SK-N-SH (cell line): ENCODE data around the gene GPHB5. TPM values are rescaled to one million over a fixed set of nuclear protein-coding genes. Genes with fewer than 3 reads are reported as not detected.

ENCODE experiments used
- CTCF ChIA-PET: fragments of 300-600, 350-600 bp; formaldehyde crosslinking; extraction: SDS; loops from one replicate; lab custom pipeline; 2021; lab: Yijun Ruan, JAX
- POLR2A ChIA-PET: fragments of 350-600 bp; sonication (Branson Sonifier 250); formaldehyde crosslinking; extraction: SDS; loops from one replicate; lab custom pipeline; 2020; ENCODE audit warnings: antibody characterized with exemption, inconsistent platforms; lab: Yijun Ruan, JAX
- DNase-seq: peaks from one replicate; pipeline ENCODE4 v3.0.0; 2012
- H2AFZ ChIP-seq: fragments of 200-600 bp; sonication (generic); 2 replicates; pipeline ENCODE4 v1.8.1; 2016; ENCODE audit warnings: antibody characterized with exemption, mild to moderate bottlenecking, low read depth
- H3F3A ChIP-seq: fragments of 200-600 bp; sonication (generic); replicated peaks from 2 replicates; pipeline ENCODE3; 2016; ENCODE audit warnings: antibody characterized with exemption, mild to moderate bottlenecking; ENCODE audit not compliant: insufficient read depth
- H3K27ac ChIP-seq, 2 experiments: fragments of 200-500 bp in 1 of 2; fragments of 200-600 bp in 1 of 2; sonication (Bioruptor generic) in 1 of 2; sonication (generic), shearing (Covaris generic) in 1 of 2; 2 replicates each; pipeline versions ENCODE4 v1.5.1 to v1.6.1; 2014 to 2016; ENCODE audit warnings: low read depth in 2 of 2, inconsistent platforms in 1 of 2, low read length in 1 of 2, mild to moderate bottlenecking in 1 of 2, mixed read lengths in 1 of 2
- H3K27me3 ChIP-seq: fragments of 200-600 bp; sonication (generic), shearing (Covaris generic); 2 replicates; pipeline ENCODE4 v1.6.1; 2016; ENCODE audit warnings: mixed run types; ENCODE audit not compliant: insufficient read depth
- H3K36me3 ChIP-seq, 2 experiments: fragments of 200-500 bp in 1 of 2; fragments of 200-600 bp in 1 of 2; sonication (Bioruptor generic) in 1 of 2; sonication (generic) in 1 of 2; replicated peaks in 1 of 2; 2 replicates each; pipeline versions ENCODE3 to v1.5.1; 2014 to 2016; ENCODE audit warnings: low read length in 1 of 2, mild to moderate bottlenecking in 1 of 2; ENCODE audit not compliant: insufficient read depth in 2 of 2, control insufficient read depth in 1 of 2
- H3K4me1 ChIP-seq, 2 experiments: fragments of 200-500 bp in 1 of 2; fragments of 200-600 bp in 1 of 2; sonication (Bioruptor generic) in 1 of 2; sonication (generic), shearing (Covaris generic) in 1 of 2; 2 replicates each; pipeline versions ENCODE4 v1.5.1 to v1.6.1; 2014 to 2016; ENCODE audit warnings: low read depth in 1 of 2, low read length in 1 of 2, mixed run types in 1 of 2; ENCODE audit not compliant: insufficient read depth in 2 of 2, control insufficient read depth in 1 of 2
- H3K4me2 ChIP-seq: fragments of 200-600 bp; sonication (generic), shearing (Covaris generic); 2 replicates; pipeline ENCODE4 v1.6.1; 2017; ENCODE audit warnings: mixed run types
- H3K4me3 ChIP-seq, 2 experiments: fragments of 200-500 bp in 1 of 2; fragments of 200-600 bp in 1 of 2; sonication (Bioruptor generic) in 1 of 2; sonication (generic), shearing (Covaris generic) in 1 of 2; 2 replicates each; pipeline versions ENCODE4 v1.5.1 to v1.8.1; 2014 to 2016; ENCODE audit warnings: low read depth in 2 of 2, inconsistent platforms in 1 of 2, low read length in 1 of 2, mild to moderate bottlenecking in 1 of 2, mixed read lengths in 1 of 2, moderate library complexity in 1 of 2
- H3K79me2 ChIP-seq: fragments of 200-600 bp; sonication (generic); 2 replicates; pipeline ENCODE4 v1.8.1; 2017; ENCODE audit warnings: mild to moderate bottlenecking; ENCODE audit not compliant: insufficient read depth
- H3K9ac ChIP-seq: fragments of 200-600 bp; sonication (generic); 2 replicates; pipeline ENCODE4 v1.6.1; 2017; ENCODE audit warnings: mixed run types
- H3K9me2 ChIP-seq: fragments of 200-600 bp; sonication (generic); 2 replicates; pipeline ENCODE4 v1.6.1; 2017; ENCODE audit warnings: mixed run types
- H3K9me3 ChIP-seq: fragments of 200-600 bp; sonication (generic); 2 replicates; pipeline ENCODE4 v1.6.1; 2017; ENCODE audit warnings: mixed run types, mild to moderate bottlenecking, moderate library complexity
- H4K20me1 ChIP-seq: fragments of 200-600 bp; sonication (generic); 2 replicates; pipeline ENCODE4 v1.6.1; 2017; ENCODE audit warnings: mild to moderate bottlenecking, mixed run types; ENCODE audit not compliant: insufficient read depth
- ELF1 ChIP-seq: IDR thresholded peaks from 2 replicates; pipeline ENCODE4 v1.4.0; 2012
- EP300 ChIP-seq, 2 experiments: IDR thresholded peaks; 2 replicates each; pipeline versions ENCODE4 v1.4.0 to v1.6.1; 2012; ENCODE audit warnings: borderline replicate concordance in 1 of 2, low read depth in 1 of 2, low read length in 1 of 2
- EZH2phosphoT487 ChIP-seq: fragments of 200-600 bp; sonication (generic); IDR thresholded peaks from 2 replicates; pipeline ENCODE4 v1.6.1; 2017; ENCODE audit warnings: low read depth, mixed run types, mild to moderate bottlenecking, antibody characterized with exemption, moderate library complexity, borderline replicate concordance
- GABPA ChIP-seq: IDR thresholded peaks from 2 replicates; pipeline ENCODE4 v1.4.0; 2012; ENCODE audit warnings: low read depth, mild to moderate bottlenecking
- JUND ChIP-seq: IDR thresholded peaks from 2 replicates; pipeline ENCODE4 v1.4.0; 2012
- MXI1 ChIP-seq: IDR thresholded peaks from 2 replicates; pipeline ENCODE4 v1.6.1; 2012; ENCODE audit warnings: mild to moderate bottlenecking, low read depth, low read length, improper control_type of control experiment
- NRF1 ChIP-seq: IDR thresholded peaks from 2 replicates; pipeline ENCODE4 v1.6.1; 2012; ENCODE audit warnings: low read depth, mild to moderate bottlenecking, low read length
- POLR2AphosphoS5 ChIP-seq: IDR thresholded peaks from 2 replicates; pipeline ENCODE4 v1.6.1; 2012; ENCODE audit warnings: low read depth, low read length
- RAD21 ChIP-seq: IDR thresholded peaks from 2 replicates; pipeline ENCODE4 v1.6.1; 2012; ENCODE audit warnings: mild to moderate bottlenecking, low read length
- RCOR1 ChIP-seq: fragments of 150-350 bp; IDR thresholded peaks from 2 replicates; pipeline ENCODE4 v1.6.1; 2017; ENCODE audit warnings: antibody characterized with exemption, low read length
- RFX5 ChIP-seq: IDR thresholded peaks from 2 replicates; pipeline ENCODE4 v1.6.1; 2012; ENCODE audit warnings: mild to moderate bottlenecking, improper control_type of control experiment, low read length
- SMC3 ChIP-seq: IDR thresholded peaks from 2 replicates; pipeline ENCODE4 v1.6.1; 2012; ENCODE audit warnings: low read depth, low read length, improper control_type of control experiment
- TAF1 ChIP-seq: IDR thresholded peaks from 2 replicates; pipeline ENCODE4 v1.6.1; 2012; ENCODE audit warnings: low read depth, mild to moderate bottlenecking, low read length, moderate library complexity, borderline replicate concordance
- YY1 ChIP-seq: IDR thresholded peaks from 2 replicates; pipeline ENCODE4 v1.4.0; 2012; ENCODE audit warnings: low read depth, mild to moderate bottlenecking
- WGBS: methylation state at CpG from one replicate; pipeline ENCODE4 v1.1.6; 2017; ENCODE audit warnings: low lambda C conversion rate; 5-methylcytosine and 5-hydroxymethylcytosine counted together
- polyA plus RNA-seq, 3 experiments: library from polyadenylated mRNA; depleted of rRNA; stranded (reverse); fragments of >200 nt; gene quantifications; 2 replicates each; pipeline ENCODE4 v1.2.3, GENCODE V29; 2012
- TF ChIP-seq, protein P1 (sequence below): fragments of 200-600 bp; sonication (generic); IDR thresholded peaks from 2 replicates; pipeline ENCODE4 v1.6.1; 2017; ENCODE audit warnings: antibody characterized with exemption, mild to moderate bottlenecking, moderate library complexity
- TF ChIP-seq, protein P2 (sequence below): fragments of 150-350 bp; IDR thresholded peaks from 2 replicates; pipeline ENCODE4 v1.6.1; 2016; ENCODE audit warnings: mild to moderate bottlenecking, low read depth, low read length
- TF ChIP-seq, protein P3 (sequence below): IDR thresholded peaks from 2 replicates; pipeline ENCODE4 v1.4.0; 2012; ENCODE audit warnings: low read depth
- TF ChIP-seq, protein P4 (sequence below): fragments of 150-350 bp; IDR thresholded peaks from 2 replicates; pipeline ENCODE4 v1.6.1; 2017; ENCODE audit warnings: antibody characterized with exemption, low read length, low read depth, borderline replicate concordance

Gene GPHB5
- polyA plus RNA-seq, 1 of the 3 experiments (the other 2 are of a cell fraction) = not detected

DNA sequence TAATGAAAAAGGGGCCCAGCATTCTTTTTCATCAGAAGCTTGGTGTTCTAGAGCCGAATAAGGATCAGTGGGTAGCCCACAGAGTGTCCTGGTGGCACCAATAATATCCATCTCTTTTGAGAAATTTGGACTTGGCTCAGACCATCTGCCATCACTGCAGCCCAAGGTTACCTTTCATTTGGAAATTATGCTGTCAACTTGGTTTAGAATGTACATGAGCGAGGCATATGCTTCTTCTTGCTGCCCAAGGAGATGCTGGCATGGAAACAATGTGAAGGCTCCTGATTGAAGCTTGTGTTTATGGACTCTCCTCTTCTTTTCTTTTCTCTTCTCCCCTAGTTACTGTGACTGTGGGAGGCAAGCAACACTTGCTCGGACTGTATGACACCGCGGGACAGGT, 50.0 kb downstream of the GPHB5 start:
- Histone ChIP-seq H3F3A (no peaks in the 10 kb centered on the region), H3K36me3 (no peaks in the 10 kb centered on the region), H3K27me3 (no peaks in the 10 kb centered on the region), H3K9ac (no peak overlapping the region), H3K4me2 (no peak overlapping the region), H3K79me2 (no peaks in the 10 kb centered on the region; the same call in 1 of the 2 replicates), H3K9me3 (no peaks in the 10 kb centered on the region), H3K4me3 (no peak overlapping the region), H4K20me1 (no peaks in the 10 kb centered on the region), H3K4me1 (no peaks in the 10 kb centered on the region; a peak in 1 of 4 replicates), H3K27ac (no peak overlapping the region), H3K9me2 (no peaks in the 10 kb centered on the region), H2AFZ (no peak overlapping the region)
- DNase-seq = no peak
- TF ChIP-seq RCOR1 (no peak), EP300 (IDR thresholded peaks at IDR 0.05; ENCODE audit: borderline replicate concordance in 1 of 2, low read depth in 1 of 2, low read length in 1 of 2) (no peak), POLR2AphosphoS5 (no peak), MXI1 (no peak), RAD21 (no peak), TAF1 (no peak)
- TF ChIP-seq, protein P1, sequence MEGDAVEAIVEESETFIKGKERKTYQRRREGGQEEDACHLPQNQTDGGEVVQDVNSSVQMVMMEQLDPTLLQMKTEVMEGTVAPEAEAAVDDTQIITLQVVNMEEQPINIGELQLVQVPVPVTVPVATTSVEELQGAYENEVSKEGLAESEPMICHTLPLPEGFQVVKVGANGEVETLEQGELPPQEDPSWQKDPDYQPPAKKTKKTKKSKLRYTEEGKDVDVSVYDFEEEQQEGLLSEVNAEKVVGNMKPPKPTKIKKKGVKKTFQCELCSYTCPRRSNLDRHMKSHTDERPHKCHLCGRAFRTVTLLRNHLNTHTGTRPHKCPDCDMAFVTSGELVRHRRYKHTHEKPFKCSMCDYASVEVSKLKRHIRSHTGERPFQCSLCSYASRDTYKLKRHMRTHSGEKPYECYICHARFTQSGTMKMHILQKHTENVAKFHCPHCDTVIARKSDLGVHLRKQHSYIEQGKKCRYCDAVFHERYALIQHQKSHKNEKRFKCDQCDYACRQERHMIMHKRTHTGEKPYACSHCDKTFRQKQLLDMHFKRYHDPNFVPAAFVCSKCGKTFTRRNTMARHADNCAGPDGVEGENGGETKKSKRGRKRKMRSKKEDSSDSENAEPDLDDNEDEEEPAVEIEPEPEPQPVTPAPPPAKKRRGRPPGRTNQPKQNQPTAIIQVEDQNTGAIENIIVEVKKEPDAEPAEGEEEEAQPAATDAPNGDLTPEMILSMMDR = no peak
- TF ChIP-seq, protein P2, sequence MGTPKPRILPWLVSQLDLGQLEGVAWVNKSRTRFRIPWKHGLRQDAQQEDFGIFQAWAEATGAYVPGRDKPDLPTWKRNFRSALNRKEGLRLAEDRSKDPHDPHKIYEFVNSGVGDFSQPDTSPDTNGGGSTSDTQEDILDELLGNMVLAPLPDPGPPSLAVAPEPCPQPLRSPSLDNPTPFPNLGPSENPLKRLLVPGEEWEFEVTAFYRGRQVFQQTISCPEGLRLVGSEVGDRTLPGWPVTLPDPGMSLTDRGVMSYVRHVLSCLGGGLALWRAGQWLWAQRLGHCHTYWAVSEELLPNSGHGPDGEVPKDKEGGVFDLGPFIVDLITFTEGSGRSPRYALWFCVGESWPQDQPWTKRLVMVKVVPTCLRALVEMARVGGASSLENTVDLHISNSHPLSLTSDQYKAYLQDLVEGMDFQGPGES = no peak
- POLR2A ChIA-PET = no interaction called here
- 16% methylated on average over 5 of the region's 5 CpGs for WGBS
- CTCF ChIA-PET = interaction anchor here (0.9 to 1.5 kb wide), 4 partner anchors 9 to 1089 kb away, joined by 3 to 4 read pairs (median 4); no protein-coding TSS in a partner anchor

DNA sequence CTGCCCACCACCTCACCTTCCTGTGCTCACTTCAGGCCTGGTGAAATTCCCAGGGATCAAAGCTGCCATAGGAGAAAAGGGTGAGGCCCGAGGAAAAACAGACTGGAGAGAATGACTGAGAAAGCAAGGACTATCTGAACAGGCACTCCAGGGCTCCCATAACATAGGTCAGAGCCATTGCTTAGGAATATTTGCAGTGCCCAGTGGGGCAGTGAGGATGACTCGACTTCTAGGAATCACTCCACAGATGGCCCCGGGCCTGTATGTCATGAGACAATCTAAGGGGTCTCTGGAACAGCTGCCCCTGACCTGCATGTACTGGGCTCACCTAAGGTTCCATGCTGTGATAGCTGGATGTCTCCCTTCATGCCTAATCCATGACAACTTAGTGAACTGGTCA, 51.6 kb downstream of the GPHB5 start:
- H3K9me2 ChIP-seq = no peaks in the 10 kb centered on the region
- no peaks in the 10 kb centered on the region; the same call in 1 of the 2 replicates for H3K79me2 ChIP-seq
- H3K27me3 ChIP-seq = no peaks in the 10 kb centered on the region
- no peak for TF ChIP-seq ELF1
- no peak for TF ChIP-seq RFX5
- no peak for TF ChIP-seq RAD21
- TF ChIP-seq SMC3 = no peak
- TF ChIP-seq, protein P3, sequence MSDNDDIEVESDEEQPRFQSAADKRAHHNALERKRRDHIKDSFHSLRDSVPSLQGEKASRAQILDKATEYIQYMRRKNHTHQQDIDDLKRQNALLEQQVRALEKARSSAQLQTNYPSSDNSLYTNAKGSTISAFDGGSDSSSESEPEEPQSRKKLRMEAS = no peak
- no peak for TF ChIP-seq GABPA
- no peak for TF ChIP-seq RCOR1
- no peak for TF ChIP-seq NRF1
- TF ChIP-seq YY1 = no peak
- TF ChIP-seq, protein P2 = no peak
- TF ChIP-seq JUND = no peak
- TF ChIP-seq, protein P4, sequence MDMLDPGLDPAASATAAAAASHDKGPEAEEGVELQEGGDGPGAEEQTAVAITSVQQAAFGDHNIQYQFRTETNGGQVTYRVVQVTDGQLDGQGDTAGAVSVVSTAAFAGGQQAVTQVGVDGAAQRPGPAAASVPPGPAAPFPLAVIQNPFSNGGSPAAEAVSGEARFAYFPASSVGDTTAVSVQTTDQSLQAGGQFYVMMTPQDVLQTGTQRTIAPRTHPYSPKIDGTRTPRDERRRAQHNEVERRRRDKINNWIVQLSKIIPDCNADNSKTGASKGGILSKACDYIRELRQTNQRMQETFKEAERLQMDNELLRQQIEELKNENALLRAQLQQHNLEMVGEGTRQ = no peak
- TF ChIP-seq EZH2phosphoT487 = no peak
- no peak for DNase-seq
- H3K4me2 ChIP-seq = peak overlapping the region; percentile 26; the same call in 1 of the 2 replicates
- no peak overlapping the region for H3K9ac ChIP-seq
- H3K36me3 ChIP-seq = no peaks in the 10 kb centered on the region
- H3K27ac ChIP-seq = 0 out of 4 replicates have a peak overlapping the region, but pooled peaks of 1 of the 2 experiments have one; percentile 2
- no peak overlapping the region for H2AFZ ChIP-seq
- H3K4me3 ChIP-seq = no peak overlapping the region
- no peaks in the 10 kb centered on the region for H4K20me1 ChIP-seq
- H3F3A ChIP-seq = no peaks in the 10 kb centered on the region
- no peaks in the 10 kb centered on the region; a peak in 1 of 4 replicates for H3K4me1 ChIP-seq
- no peaks in the 10 kb centered on the region for H3K9me3 ChIP-seq
- POLR2A ChIA-PET = no interaction called here
- CTCF ChIA-PET = interaction anchor here (1.5 kb wide), 1 partner anchor 1088 kb away, joined by 4 read pairs; no protein-coding TSS in a partner anchor
- 6% methylated on average over 3 of the region's 3 CpGs for WGBS
